Sigmoid colon (tissue), 7 donors: ENCODE results near the gene MYH10. TPM values are rescaled to one million over a fixed set of nuclear protein-coding genes. Genes with fewer than 3 reads are reported as not detected.

Source experiments
- DNase-seq: peaks from one replicate; pipeline ENCODE4 v3.0.0-alpha.2; 2019
- H3K27ac ChIP-seq, 4 donors: fragments of 200-600 bp; sonication (generic); one replicate each; pipeline ENCODE4 v1.5.1; 2016 to 2019; ENCODE audit warnings: mild to moderate bottlenecking in 1 of 4
- H3K27me3 ChIP-seq, 3 donors: fragments of 200-600 bp; sonication (generic); one replicate each; pipeline ENCODE4 v1.5.1; 2019; ENCODE audit warnings: mild to moderate bottlenecking in 1 of 3
- H3K36me3 ChIP-seq, 4 donors: fragments of 200-600 bp; sonication (generic); one replicate each; pipeline ENCODE4 v1.5.1; 2016 to 2019
- H3K4me1 ChIP-seq, 4 donors: fragments of 200-600 bp; sonication (generic); one replicate each; pipeline ENCODE4 v1.5.1; 2017 to 2019
- H3K4me3 ChIP-seq, 4 donors: fragments of 200-600 bp; sonication (generic); one replicate each; pipeline ENCODE4 v1.5.1; 2017 to 2019; ENCODE audit warnings: mild to moderate bottlenecking in 2 of 4, moderate library complexity in 1 of 4
- H3K9me3 ChIP-seq, 4 donors: fragments of 200-600 bp in 3 of 4; sonication (generic) in 3 of 4; one replicate each; pipeline versions ENCODE4 v1.5.1 to v1.6.1; 2013 to 2019
- EP300 ChIP-seq, 4 donors: sonication (generic); formaldehyde crosslinking; IDR thresholded peaks; one replicate each; pipeline ENCODE4 v1.6.1; 2017; ENCODE audit warnings: antibody characterized with exemption in 4 of 4
- POLR2A ChIP-seq, 2 donors: fragments of 450-650 bp; IDR thresholded peaks; one replicate each; pipeline ENCODE4 v1.6.1; 2016; ENCODE audit warnings: antibody characterized with exemption in 2 of 2, mild to moderate bottlenecking in 2 of 2, moderate library complexity in 2 of 2
- POLR2AphosphoS5 ChIP-seq, 4 donors: sonication (generic); formaldehyde crosslinking; IDR thresholded peaks; one replicate each; pipeline ENCODE4 v1.6.1; 2017; ENCODE audit warnings: antibody characterized with exemption in 4 of 4
- WGBS, 2 donors: extraction: QIAGEN DNeasy Blood & Tissue Kit; methylation state at CpG; one replicate each; pipeline ENCODE4 v1.1.7; 2013; 5-methylcytosine and 5-hydroxymethylcytosine counted together
- intact Hi-C: fragments of 100-400 bp; cut with DNase I; formaldehyde crosslinking; loops from one replicate; pipeline ENCODE4 v1.15.1; 2023
- polyA plus RNA-seq, 3 donors: library from polyadenylated mRNA; stranded (reverse); fragments of 200-250 nt; gene quantifications; one replicate each; pipeline ENCODE4 v1.2.3, GENCODE V29; 2013
- total RNA-seq, 4 donors: library from RNA; depleted of rRNA; stranded (reverse); fragments of >200 nt; gene quantifications; one replicate each; pipeline ENCODE4 v1.1.0, GENCODE V29; 2016
- TF ChIP-seq, protein P1 (sequence below), 4 experiments: fragments of 450-650 bp in 3 of 4; fragments of 200-600 bp in 1 of 4; IDR thresholded peaks; one replicate each; pipeline ENCODE4 v1.5.1; 2016 to 2019; ENCODE audit warnings: antibody characterized with exemption in 4 of 4, mild to moderate bottlenecking in 3 of 4, moderate library complexity in 2 of 4
- donor health status: healthy with polysubstance abuse.
- donor health status: Bipolar disorder and iron deficiency.
- donor health status: healthy.

MYH10 gene
- total and polyA plus RNA-seq, 7 donors = 0.92 to 34.6 (median 22.8) TPM

GRCh38 chr17:8577868-8578267 is 52.7 kb downstream of the MYH10 start:
- no peak for DNase-seq
- intact Hi-C loops = no loop called here
- TF ChIP-seq EP300 (IDR thresholded peaks at IDR 0.05) (no peak), POLR2A (IDR thresholded peaks at IDR 0.05) (no peak), POLR2AphosphoS5 (IDR thresholded peaks at IDR 0.05) (no peak)
- TF ChIP-seq, protein P1, sequence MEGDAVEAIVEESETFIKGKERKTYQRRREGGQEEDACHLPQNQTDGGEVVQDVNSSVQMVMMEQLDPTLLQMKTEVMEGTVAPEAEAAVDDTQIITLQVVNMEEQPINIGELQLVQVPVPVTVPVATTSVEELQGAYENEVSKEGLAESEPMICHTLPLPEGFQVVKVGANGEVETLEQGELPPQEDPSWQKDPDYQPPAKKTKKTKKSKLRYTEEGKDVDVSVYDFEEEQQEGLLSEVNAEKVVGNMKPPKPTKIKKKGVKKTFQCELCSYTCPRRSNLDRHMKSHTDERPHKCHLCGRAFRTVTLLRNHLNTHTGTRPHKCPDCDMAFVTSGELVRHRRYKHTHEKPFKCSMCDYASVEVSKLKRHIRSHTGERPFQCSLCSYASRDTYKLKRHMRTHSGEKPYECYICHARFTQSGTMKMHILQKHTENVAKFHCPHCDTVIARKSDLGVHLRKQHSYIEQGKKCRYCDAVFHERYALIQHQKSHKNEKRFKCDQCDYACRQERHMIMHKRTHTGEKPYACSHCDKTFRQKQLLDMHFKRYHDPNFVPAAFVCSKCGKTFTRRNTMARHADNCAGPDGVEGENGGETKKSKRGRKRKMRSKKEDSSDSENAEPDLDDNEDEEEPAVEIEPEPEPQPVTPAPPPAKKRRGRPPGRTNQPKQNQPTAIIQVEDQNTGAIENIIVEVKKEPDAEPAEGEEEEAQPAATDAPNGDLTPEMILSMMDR (IDR thresholded peaks at IDR 0.05) = no peak
- Histone ChIP-seq H3K27ac (no peak overlapping the region), H3K9me3 (no peaks in the 10 kb centered on the region), H3K4me3 (no peak overlapping the region), H3K36me3 (peaks cover 0 to 8% (median 0%) of the 10 kb centered on the region in 4 donors), H3K4me1 (no peaks in the 10 kb centered on the region), H3K27me3 (no peaks in the 10 kb centered on the region)
- 63 to 78% methylated on average over 2 of the region's 2 CpGs for WGBS, 2 donors

DNA sequence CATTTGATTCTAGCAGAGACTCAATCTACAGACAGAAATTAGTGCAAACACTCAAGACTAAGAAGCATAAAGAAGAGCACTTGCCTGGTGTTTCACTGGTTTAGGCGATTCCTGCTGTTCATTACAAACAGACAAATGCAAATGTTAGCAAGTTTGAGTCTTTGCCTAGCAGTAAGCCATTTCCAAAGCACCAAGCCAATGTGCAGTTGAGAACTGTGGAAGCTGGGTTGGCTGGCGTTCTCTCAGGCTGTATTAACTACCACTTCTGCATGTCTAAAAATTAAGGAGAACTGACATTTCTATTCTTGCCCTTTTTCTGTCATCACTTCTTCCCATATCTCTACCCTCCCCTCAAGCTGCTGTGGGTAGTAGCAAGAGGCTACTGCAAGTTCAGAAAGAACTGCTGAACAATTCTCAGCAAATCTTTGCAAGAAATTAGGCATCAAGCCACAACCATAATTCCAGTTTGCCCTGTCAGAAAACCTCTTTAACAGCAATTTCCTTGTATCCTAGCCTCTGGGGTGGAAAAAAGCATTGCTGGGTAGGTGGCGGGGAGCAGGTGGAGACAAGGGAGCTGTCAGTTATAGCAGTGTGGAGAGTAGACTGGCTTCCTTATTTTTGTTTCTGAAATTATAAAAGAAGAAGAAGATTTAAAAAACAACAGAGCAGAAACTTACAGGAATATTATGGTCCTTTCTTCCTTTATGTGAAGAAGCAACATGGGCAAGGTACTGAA is 53.8 kb downstream of the MYH10 start:
- DNase-seq = no peak
- intact Hi-C loops = no loop called here
- 94 to 95% methylated on average over 3 of the region's 3 CpGs for whole genome bisulfite sequencing, 2 donors
- Histone ChIP-seq H3K36me3 (peaks cover 0 to 8% (median 0%) of the 10 kb centered on the region in 4 donors), H3K27me3 (no peaks in the 10 kb centered on the region), H3K4me1 (no peaks in the 10 kb centered on the region), H3K9me3 (no peaks in the 10 kb centered on the region), H3K4me3 (no peak overlapping the region), H3K27ac (no peak overlapping the region)
- TF ChIP-seq POLR2AphosphoS5 (IDR thresholded peaks at IDR 0.05) (no peak), EP300 (IDR thresholded peaks at IDR 0.05) (no peak), POLR2A (IDR thresholded peaks at IDR 0.05) (no peak)
- TF ChIP-seq, protein P1 (IDR thresholded peaks at IDR 0.05) = no peak

- intact Hi-C loops = loop anchor here (2.0 kb wide), 1 partner anchor 172 kb away; no protein-coding TSS in a partner anchor
- TF ChIP-seq EP300 (IDR thresholded peaks at IDR 0.05) (no peak), POLR2AphosphoS5 (IDR thresholded peaks at IDR 0.05) (no peak)
- TF ChIP-seq, protein P1 (IDR thresholded peaks at IDR 0.05) = peak in 3 of 4 experiments; percentile 12 to 64 (median 37)
- Histone ChIP-seq H3K4me3 (no peak overlapping the region), H3K4me1 (no peaks in the 10 kb centered on the region), H3K27ac (no peak overlapping the region), H3K27me3 (no peaks in the 10 kb centered on the region), H3K9me3 (no peaks in the 10 kb centered on the region), H3K36me3 (peaks cover 0 to 9% (median 0%) of the 10 kb centered on the region in 4 donors)
- DNase-seq = no peak
- 84 to 90% methylated on average over 9 of the region's 9 CpGs for WGBS, 2 donors
These were observed 55.8 kb downstream of the MYH10 start for GRCh38 chr17:8574687-8575086.

DNA sequence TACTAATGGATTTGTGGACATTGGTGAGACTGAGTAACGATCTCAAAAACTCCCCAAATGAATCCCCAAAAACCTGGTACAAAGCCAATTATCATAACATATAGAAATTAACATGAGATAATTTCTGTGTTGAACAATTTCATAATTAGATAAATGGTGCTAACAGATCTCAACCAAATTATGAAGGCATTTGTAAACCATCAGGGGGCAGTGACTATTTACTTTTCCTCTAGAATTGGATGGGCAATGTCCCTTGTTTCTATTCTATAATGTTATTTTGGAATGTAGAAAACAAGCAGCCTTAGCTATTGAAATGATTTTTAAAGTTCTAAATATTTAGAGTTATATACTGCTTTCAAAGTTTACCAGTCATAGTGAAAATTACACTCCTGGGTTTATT is 57.8 kb downstream of the MYH10 start:
- Histone ChIP-seq H3K36me3 (peaks cover 0 to 29% (median 3%) of the 10 kb centered on the region in 4 donors), H3K27me3 (no peaks in the 10 kb centered on the region), H3K27ac (no peak overlapping the region), H3K4me1 (no peaks in the 10 kb centered on the region), H3K9me3 (no peaks in the 10 kb centered on the region), H3K4me3 (no peak overlapping the region)
- no peak for DNase-seq
- TF ChIP-seq POLR2AphosphoS5 (IDR thresholded peaks at IDR 0.05) = no peak
- TF ChIP-seq, protein P1 (IDR thresholded peaks at IDR 0.05) = peak in 2 of 4 experiments; percentile 9 to 21
- intact Hi-C loops = no loop called here
- 81 to 88% methylated on average over 1 of the region's 1 CpG for WGBS, 2 donors
